Measurements from ENCODE around the gene CYP3A5.
"Not testable (repeated sequence)": the region's sequence is repeated elsewhere in the genome, so short reads cannot be mapped to it uniquely, and the experiment has no call there.

CYP3A5 gene

DNA sequence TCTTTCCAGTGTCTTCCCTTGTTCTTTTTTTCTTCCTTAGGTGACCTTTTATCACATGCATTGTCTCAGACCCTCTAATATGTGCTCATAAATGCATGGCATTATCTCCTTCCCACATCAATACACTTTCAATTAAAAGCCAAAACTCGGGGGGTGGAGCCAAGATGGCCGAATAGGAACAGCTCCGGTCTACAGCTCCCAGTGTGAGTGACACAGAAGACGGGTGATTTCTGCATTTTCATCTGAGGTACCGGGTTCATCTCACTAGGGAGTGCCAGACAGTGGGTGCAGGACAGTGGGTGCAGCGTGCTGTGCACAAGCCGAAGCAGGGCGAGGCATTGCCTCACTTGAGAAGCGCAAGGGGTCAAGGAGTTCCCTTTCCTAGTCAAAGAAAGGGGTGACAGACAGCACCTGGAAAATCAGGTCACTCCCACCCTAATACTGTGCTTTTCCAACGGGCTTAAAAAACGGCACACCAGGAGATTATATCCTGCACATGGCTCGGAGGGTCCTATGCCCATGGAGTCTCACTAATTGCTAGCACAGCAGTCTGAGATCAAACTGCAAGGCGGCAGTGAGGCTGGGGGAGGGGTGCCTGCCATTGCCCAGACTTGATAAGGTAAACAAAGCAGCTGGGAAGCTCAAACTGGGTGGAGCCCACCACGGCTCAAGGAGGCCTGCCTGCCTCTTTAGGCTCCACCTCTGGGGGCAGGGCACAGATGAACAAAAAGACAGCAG is 6.2 kb upstream of the CYP3A5 start:
- DNase-seq (ENCODE audit: low spot score): not testable (repeated sequence)

DNA sequence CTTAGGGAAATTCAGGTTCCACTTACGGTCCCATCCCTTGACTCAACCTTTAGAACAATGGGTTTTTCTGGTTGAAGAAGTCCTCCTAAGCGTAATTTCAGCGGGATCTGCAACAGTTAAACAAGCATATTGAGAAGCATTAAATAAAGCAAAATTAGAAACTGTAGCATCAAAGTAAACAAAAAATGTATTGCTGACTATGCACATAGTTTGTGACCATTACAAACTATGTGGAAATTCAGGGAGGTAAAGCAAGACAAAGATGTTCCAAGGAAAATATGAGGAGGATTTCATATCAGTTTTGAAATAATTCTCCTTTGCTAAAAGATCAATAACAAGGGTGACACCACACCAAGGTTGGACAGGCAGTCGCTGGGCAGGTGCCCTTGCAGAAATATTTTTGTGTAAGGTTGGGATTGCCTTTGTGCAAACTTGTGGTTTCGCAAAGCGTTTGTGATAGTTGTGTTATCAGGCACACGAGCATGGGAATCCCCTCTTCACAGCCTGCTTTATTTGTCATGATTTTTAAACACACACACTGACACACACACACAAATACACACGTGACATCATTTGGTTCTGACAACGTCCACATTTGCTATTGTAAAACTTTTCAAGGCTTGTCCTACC is 5.4 kb upstream of the CYP3A5 start:
- no peak for DNase-seq (ENCODE audit: low spot score)

GRCh38 chr7:99679032-99679399 is 780 bp downstream of the CYP3A5 start:
- no peak for DNase-seq (ENCODE audit: low spot score)

DNA sequence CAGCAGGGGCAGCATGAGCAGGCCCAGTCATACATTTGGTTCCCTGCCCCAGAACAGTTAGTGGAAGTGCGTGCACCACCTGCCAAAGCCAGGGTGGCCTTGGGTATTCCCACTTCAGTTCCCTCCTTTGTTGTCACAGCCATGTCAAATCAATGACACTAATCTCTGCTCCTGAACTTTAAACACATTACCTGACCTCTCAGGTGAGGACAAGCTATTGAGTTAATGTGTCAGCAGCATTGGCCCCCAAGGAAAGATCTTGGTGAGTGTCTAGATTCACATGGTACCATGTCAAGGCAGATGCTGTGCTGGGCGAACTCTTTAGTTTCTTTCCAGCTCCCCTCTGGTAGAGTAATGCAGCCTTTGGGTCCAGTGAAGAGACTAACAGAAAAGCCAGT is 2.1 kb downstream of the CYP3A5 start:
- DNase-seq (ENCODE audit: low spot score): no peak

DNA sequence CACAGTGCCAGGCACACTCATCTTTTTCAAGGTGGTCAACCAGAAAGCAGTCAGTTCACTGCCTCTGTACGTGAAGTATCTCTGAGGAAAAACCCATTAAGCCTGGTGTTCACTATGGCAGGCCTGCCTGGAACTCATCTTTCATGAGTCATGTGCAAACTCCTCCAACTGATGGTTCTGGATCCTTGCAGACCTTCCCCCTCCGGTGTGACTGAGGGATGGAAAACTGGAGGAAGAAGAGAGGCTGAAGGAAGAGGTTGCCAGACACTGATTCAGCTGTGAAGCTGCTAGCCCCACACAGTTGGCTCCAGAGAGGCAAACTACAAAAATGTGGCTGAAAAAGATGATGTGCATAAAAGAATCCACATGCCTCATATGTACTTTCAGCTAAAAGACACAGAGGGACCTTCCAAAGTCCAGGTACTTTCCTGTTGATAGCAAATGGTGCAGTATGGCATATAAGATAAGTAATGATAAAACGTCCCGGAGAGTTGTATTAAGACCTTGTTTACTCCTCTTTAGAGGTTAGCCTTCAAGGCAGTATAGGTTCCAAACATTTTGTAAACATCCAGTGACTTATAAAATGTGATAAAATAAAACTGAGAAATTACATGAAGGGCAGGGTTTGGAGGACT is 2.7 kb downstream of the CYP3A5 start:
- no peak for DNase-seq (ENCODE audit: low spot score)

- no peak for DNase-seq (ENCODE audit: low spot score)
Observed at GRCh38 chr7:99674995-99675742, 4.6 kb downstream of the CYP3A5 start.

- no peak for DNase-seq (ENCODE audit: low spot score)
Observed at GRCh38 chr7:99672573-99672972, 7.2 kb downstream of the CYP3A5 start.

DNA sequence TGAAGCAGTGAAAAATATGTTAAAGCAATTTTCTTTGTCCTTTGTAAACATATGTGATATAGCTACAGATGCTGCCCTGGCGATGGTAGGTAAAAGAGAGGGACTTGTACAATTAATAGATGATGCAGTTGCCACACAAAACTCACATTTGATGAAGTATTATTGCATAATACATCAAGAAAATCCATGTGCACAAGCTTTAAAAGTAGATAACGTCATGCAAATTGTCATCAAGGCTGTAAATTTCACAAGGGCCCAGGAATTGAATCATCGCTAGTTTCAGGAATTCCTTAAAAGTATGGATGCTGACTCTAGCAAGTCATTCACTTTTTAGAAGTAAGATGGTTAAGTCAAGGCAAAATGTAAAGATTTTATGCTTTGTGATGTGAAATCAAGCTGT is 10.0 kb downstream of the CYP3A5 start:
- DNase-seq (ENCODE audit: low spot score): no peak

DNA sequence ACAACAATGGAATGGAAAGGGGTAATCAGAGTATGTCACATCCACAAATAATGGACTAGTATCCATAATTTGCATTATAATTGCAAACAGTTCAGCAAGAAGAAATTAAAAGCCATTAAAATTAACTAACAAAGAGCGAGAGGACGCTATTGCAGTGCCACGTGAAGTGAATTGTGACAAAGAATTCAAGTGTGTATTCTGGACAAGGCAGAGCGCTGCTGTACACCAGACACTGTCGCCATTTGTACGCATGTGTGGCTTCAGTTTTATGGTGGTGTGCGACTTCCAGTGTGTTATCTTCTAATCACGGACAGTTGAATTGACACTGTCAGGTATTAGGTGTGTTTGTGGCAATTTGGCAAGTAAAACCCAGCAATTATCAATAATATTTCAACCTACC is 11.3 kb downstream of the CYP3A5 start:
- no peak for DNase-seq (ENCODE audit: low spot score)

DNA sequence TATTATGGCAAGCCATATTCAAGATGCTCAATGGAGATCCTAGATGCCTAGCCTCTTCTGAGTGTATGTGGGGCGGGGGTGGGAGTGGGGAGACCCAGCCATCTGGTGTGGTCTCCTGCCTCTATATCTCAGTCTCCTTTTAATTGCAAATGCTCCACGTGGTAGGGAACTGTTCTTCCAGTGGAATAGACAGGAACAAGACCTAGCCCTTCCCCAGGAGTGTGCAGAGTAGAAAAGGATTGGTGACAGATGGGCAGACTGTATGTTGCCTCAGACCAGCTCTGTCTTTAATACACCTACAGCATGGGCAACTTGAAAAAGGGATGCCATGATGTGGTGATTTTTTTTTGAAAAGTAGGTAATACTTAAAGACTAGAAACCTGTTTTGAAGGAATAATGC is 12.6 kb downstream of the CYP3A5 start:
- no peak for DNase-seq (ENCODE audit: low spot score)

- no peak for DNase-seq (ENCODE audit: low spot score)
Observed at GRCh38 chr7:99666013-99666395, 13.8 kb downstream of the CYP3A5 start.

DNA sequence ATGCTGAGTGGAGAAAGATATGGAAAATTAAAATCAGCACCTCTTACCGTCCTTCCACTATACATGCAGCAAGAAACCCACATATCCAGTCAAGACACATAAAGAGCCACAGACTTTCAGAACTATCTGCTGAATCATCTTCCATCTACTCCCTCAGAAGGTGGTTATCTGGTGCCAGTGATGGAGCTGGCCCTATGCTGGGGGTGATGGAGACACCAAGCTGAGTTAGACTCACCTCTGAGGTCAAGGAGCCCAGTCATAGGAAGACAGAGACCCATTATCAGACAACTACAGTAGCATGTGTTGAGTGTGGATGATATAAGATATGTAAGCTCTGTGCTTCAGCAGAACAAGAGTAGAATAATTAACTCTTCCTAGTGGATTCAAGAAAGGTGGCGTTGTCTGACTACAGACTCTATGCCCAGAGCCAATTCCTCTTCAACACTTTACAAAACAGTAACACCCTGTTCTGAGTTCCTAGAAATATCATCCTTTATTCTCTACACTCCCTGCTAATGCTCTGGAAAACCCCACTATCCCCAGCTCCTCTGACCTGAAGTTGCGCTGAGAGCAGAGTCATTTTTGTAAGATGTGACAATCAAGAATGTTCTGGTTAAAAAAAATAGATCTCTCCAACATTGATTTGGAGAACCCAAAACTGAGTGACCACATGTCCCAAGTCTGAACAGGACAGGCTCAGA is 14.3 kb downstream of the CYP3A5 start:
- no peak for DNase-seq (ENCODE audit: low spot score)

- DNase-seq (ENCODE audit: low spot score): not testable (repeated sequence)
Observed at GRCh38 chr7:99657879-99658278, 21.9 kb downstream of the CYP3A5 start.

DNA sequence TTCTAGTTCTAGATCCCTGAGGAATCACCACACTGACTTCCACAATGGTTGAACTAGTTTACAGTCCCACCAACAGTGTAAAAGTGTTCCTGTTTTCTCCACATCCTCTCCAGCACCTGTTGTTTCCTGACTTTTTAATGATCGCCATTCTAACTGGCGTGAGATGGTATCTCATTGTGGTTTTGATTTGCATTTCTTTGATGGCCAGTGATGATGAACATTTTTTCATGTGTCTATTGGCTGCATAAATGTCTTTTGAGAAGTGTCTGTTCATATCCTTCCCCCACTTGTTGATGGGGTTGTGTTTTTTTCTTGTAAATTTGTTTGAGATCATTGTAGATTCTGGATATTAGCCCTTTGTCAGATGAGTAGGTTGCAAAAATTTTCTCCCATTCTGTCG is 25.2 kb downstream of the CYP3A5 start:
- not testable (repeated sequence) for DNase-seq (ENCODE audit: low spot score)

DNA sequence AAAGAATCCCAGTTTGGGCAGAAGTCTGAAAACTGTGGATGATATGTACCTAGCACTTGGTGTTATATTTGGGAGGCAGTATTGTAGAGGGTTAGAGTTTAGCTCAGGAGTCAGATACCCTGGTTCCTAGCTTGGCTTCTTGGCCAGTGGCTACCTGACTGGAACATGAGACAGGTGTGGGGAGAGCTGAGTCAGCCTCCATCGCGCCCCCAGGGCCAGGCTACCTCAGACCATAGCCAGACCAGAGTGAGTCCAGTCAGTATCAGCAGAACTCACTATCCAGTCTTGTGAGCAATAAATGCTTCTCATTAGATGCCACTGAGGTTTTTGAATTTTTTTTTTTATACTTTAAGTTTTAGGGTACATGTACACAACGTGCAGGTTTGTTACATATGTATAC is 26.0 kb downstream of the CYP3A5 start:
- DNase-seq (ENCODE audit: low spot score): no peak

DNA sequence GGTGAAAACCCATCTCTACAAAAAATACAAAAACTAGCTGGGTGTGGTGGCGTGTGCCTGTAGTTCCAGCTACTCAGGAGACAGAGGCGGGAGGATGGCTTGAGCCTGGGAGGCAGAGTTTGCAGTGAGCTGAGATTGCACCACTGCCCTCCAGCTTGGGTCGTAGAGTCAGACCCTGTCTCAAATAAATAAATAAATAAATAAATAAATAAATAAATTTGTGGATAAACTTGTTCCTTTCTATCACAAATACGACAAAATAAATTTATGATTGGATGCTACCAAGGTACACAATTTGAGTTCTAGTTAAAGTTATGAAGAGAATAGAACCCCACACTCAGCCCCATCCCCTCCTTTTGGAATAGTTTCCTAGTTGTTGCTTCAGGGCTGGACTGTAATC is 26.5 kb downstream of the CYP3A5 start:
- DNase-seq (ENCODE audit: low spot score): not testable (repeated sequence)

DNA sequence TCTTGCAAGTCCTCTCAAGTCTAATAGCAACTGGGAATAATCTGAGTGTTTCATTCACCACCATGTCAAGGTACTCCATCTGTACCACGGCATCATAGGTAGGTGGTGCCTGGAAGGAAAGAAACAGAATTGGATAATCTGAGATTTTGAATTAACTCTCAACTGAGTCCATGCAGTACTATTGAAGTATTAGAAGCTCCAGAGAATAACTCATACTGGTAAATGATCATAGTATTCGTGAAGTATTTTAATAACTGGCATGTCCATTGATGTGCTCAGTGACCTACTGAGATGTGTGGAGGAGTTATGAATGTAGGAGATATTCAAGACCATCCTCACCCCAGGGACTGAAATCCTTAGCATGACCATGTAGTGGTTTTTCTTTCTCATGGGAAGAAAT is 27.1 kb downstream of the CYP3A5 start:
- DNase-seq (ENCODE audit: low spot score): no peak

DNA sequence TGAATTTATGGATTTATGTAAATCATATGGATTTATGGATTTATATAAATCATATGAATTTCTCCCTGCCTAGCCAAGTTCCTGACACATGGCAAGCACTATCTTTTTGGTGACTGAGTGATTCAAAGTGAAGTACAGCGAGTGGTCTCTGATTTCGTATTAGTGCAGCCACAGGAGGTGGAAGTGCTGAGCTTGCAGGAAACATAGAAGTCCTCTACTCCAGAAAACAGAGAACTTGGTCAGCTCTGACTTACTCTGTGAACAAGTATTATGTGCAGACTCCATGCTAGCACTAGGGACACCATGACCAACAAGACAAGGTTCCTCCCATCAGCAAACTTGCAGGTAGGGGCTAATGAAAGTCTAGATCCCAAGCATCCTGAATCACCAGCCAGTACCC is 28.5 kb downstream of the CYP3A5 start:
- DNase-seq (ENCODE audit: low spot score): no peak

GRCh38 chr7:99648843-99649242 is 31.0 kb downstream of the CYP3A5 start:
- no peak for DNase-seq (ENCODE audit: low spot score)

GRCh38 chr7:99645590-99645989 is 34.2 kb downstream of the CYP3A5 start:
- DNase-seq (ENCODE audit: low spot score): no peak

- no peak for DNase-seq (ENCODE audit: low spot score)
Observed at GRCh38 chr7:99644431-99644830, 35.4 kb downstream of the CYP3A5 start.

- DNase-seq (ENCODE audit: low spot score): no peak
Observed at GRCh38 chr7:99643464-99643863, 36.3 kb downstream of the CYP3A5 start.

All from CD4-positive, alpha-beta T cell treated with Interleukin-6 at 100 ng/mL for 8 hours (primary cell).